Measurements from ENCODE around the gene ZFHX3. TPM values are rescaled to one million over a fixed set of nuclear protein-coding genes. Genes with fewer than 3 reads are reported as not detected.

ZFHX3 gene
- total and polyA plus RNA-seq, 9 of the 15 experiments (the other 6 are each of a cell fraction or from before 2014, with no cell fraction given) = 0.01 to 0.23 (median 0.06) TPM; not detected in 4

- TF ChIP-seq ZNF511 (CRISPR knock-in tag; IDR thresholded peaks at IDR 0.05) = no peak
- no peak for TF ChIP-seq STAT6 (CRISPR knock-in tag; IDR thresholded peaks at IDR 0.05)
- TF ChIP-seq NR2C1 (IDR thresholded peaks at IDR 0.05) = no peak
- TF ChIP-seq NR2C1 (tag; IDR thresholded peaks at IDR 0.05) = no peak
- no peak for TF ChIP-seq ASH1L (IDR thresholded peaks at IDR 0.05; ENCODE audit: borderline replicate concordance, low read depth, partially characterized antibody)
- no peak for TF ChIP-seq KLF13 (tag; IDR thresholded peaks at IDR 0.05; ENCODE audit: borderline replicate concordance, low read depth)
- TF ChIP-seq ZNF518B (CRISPR knock-in tag; IDR thresholded peaks at IDR 0.05) = no peak
- no peak for TF ChIP-seq ZNF76 (CRISPR knock-in tag; IDR thresholded peaks at IDR 0.05; ENCODE audit: borderline replicate concordance)
Measured at GRCh38 chr16:73068541-73069401, 20.8 kb upstream of the ZFHX3 start (continued).

All from K562 (cell line).